K562 (cell line): ENCODE results near the gene PPFIBP2. TPM values are rescaled to one million over a fixed set of nuclear protein-coding genes. Genes with fewer than 3 reads are reported as not detected.

Experiments used
- ATAC-seq: fragments of 200-7000 bp; cut with Tn5 transposase; 3 replicates; pipeline ENCODE4 v1.9.1; 2020; ENCODE audit warnings: moderate library complexity
- BruUV-seq: library from RNA; stranded (reverse); fragments of 400-500 nt; replicated peaks from 2 replicates; lab custom pipeline; 2021; lab: Mats Ljungman, UMichigan
- CTCF ChIA-PET: fragments of 300-600 bp; formaldehyde crosslinking; extraction: SDS; loops from one replicate; lab custom pipeline; 2021; ENCODE audit warnings: low intra/inter-chr PET ratio; lab: Yijun Ruan, JAX
- POLR2A ChIA-PET: fragments of 300-600, 350-650 bp; sonication (Branson Sonifier 250); formaldehyde crosslinking; extraction: SDS; loops from one replicate; lab custom pipeline; 2021; ENCODE audit warnings: antibody characterized with exemption, inconsistent platforms; lab: Yijun Ruan, JAX
- DNase-seq, 4 experiments: peaks; one replicate each; pipeline versions ENCODE4 v3.0.0 to v3.0.0-alpha.2; 2011 to 2018; ENCODE audit warnings: low spot score in 3 of 4, mixed read lengths in 3 of 4; ENCODE audit errors: extremely low read depth in 1 of 4
- FAIRE-seq: peaks from 2 replicates; lab custom pipeline; 2011; peaks lifted over from hg19 to GRCh38; lab: Jason Lieb, UNC
- H2AFZ ChIP-seq: 2 replicates; pipeline ENCODE4 v1.6.0; 2011; ENCODE audit warnings: low read depth, low read length, control low read depth, inconsistent platforms
- H3K27ac ChIP-seq: fragments of 200-600 bp; 3 replicates; pipeline ENCODE4 v1.8.0; 2011; ENCODE audit warnings: low read depth, mild to moderate bottlenecking, control low read depth, inconsistent platforms, low read length, moderate library complexity, mixed read lengths; ENCODE audit errors: extremely low read depth
- H3K27me3 ChIP-seq, 2 experiments: fragments of 300-600 bp in 1 of 2; 2 replicates in 1 of 2; 3 replicates in 1 of 2; pipeline versions ENCODE4 v1.6.0 to v1.8.0; 2011; ENCODE audit warnings: inconsistent platforms in 2 of 2, low read length in 2 of 2, mild to moderate bottlenecking in 1 of 2, mixed read lengths in 1 of 2, moderate library complexity in 1 of 2; ENCODE audit not compliant: control insufficient read depth in 2 of 2, insufficient read depth in 2 of 2
- H3K36me3 ChIP-seq: fragments of 300-600 bp; 3 replicates; pipeline ENCODE4 v1.8.0; 2011; ENCODE audit warnings: mild to moderate bottlenecking, low read length, inconsistent platforms; ENCODE audit not compliant: control insufficient read depth, insufficient read depth
- H3K4me1 ChIP-seq, 2 experiments: fragments of 200-600 bp in 1 of 2; replicated peaks in 1 of 2; 2 replicates in 1 of 2; 3 replicates in 1 of 2; pipeline versions ENCODE4 v1.5.1 to v1.8.0; 2011; ENCODE audit warnings: inconsistent platforms in 2 of 2, low read length in 2 of 2, mild to moderate bottlenecking in 1 of 2, mixed read lengths in 1 of 2, moderate library complexity in 1 of 2; ENCODE audit not compliant: control insufficient read depth in 2 of 2, insufficient read depth in 2 of 2
- H3K4me2 ChIP-seq: 2 replicates; pipeline ENCODE4 v1.6.1; 2011; ENCODE audit warnings: low read length, control low read depth, inconsistent platforms, mixed read lengths; ENCODE audit not compliant: insufficient read depth
- H3K4me3 ChIP-seq: fragments of 200-600 bp; sonication (generic), shearing (Covaris generic); 2 replicates; pipeline ENCODE4 v1.5.1; 2016; ENCODE audit warnings: control low read depth, inconsistent platforms
- H3K79me2 ChIP-seq: fragments of 200-600 bp; 3 replicates; pipeline ENCODE4 v1.8.0; 2011; ENCODE audit warnings: low read length, inconsistent platforms; ENCODE audit not compliant: control insufficient read depth, insufficient read depth
- H3K9ac ChIP-seq, 2 experiments: 2 replicates each; pipeline versions ENCODE4 v1.6.0 to v1.6.1; 2011; ENCODE audit warnings: low read depth in 2 of 2, low read length in 2 of 2, control low read depth in 1 of 2, inconsistent platforms in 1 of 2, mild to moderate bottlenecking in 1 of 2, mixed read lengths in 1 of 2; ENCODE audit not compliant: insufficient read depth in 1 of 2
- H3K9me1 ChIP-seq: one replicate; pipeline ENCODE4 v1.6.0; 2011; ENCODE audit warnings: inconsistent platforms, mild to moderate bottlenecking, low read length, moderate library complexity; ENCODE audit not compliant: control insufficient read depth, insufficient read depth
- H3K9me3 ChIP-seq: replicated peaks from 2 replicates; pipeline ENCODE4 v1.5.1; 2011; ENCODE audit warnings: low read depth, low read length, inconsistent platforms; ENCODE audit not compliant: control insufficient read depth, insufficient read depth
- H4K20me1 ChIP-seq: replicated peaks from 2 replicates; pipeline ENCODE4 v1.6.1; 2011; ENCODE audit warnings: low read length, inconsistent platforms, mixed read lengths; ENCODE audit not compliant: control insufficient read depth, insufficient read depth
- BDP1 ChIP-seq: IDR thresholded peaks from 3 replicates; pipeline ENCODE4 v1.6.1; 2011; ENCODE audit not compliant: insufficient read length, insufficient read depth
- CTCF ChIP-seq, 3 experiments: IDR thresholded peaks in 2 of 3; conservative IDR thresholded peaks in 1 of 3; 2 replicates each; pipeline ENCODE4 v1.5.1; 2011 to 2012; ENCODE audit warnings: low read length in 3 of 3, mild to moderate bottlenecking in 3 of 3, control low read depth in 2 of 3, improper control_type of control experiment in 1 of 3, inconsistent platforms in 1 of 3, low read depth in 1 of 3, mixed read lengths in 1 of 3, moderate library complexity in 1 of 3; ENCODE audit not compliant: insufficient read depth in 2 of 3
- E2F1 ChIP-seq: sonication (generic); formaldehyde crosslinking; IDR thresholded peaks from 2 replicates; pipeline ENCODE4 v1.8.1; 2023; ENCODE audit warnings: mild to moderate bottlenecking, missing genetic modification reagents, moderate library complexity
- FOXJ3 ChIP-seq: sonication (generic); formaldehyde crosslinking; IDR thresholded peaks from 2 replicates; pipeline ENCODE4 v1.4.0; 2020; ENCODE audit warnings: mild to moderate bottlenecking, missing genetic modification reagents
- KAT2B ChIP-seq: IDR thresholded peaks from one replicate; pipeline ENCODE4 v1.6.1; 2012; ENCODE audit warnings: low read depth, mild to moderate bottlenecking, control low read depth, inconsistent platforms, low read length, moderate library complexity
- KDM2B ChIP-seq: fragments of 250-450 bp; sonication (Bioruptor Pico); IDR thresholded peaks from 2 replicates; pipeline ENCODE4 v1.8.0; 2021; ENCODE audit warnings: mild to moderate bottlenecking, moderate library complexity
- LEF1 ChIP-seq: fragments of 450-650 bp; IDR thresholded peaks from 2 replicates; pipeline ENCODE4 v1.6.1; 2016; ENCODE audit warnings: mild to moderate bottlenecking
- MCM2 ChIP-seq: fragments of 450-650 bp; IDR thresholded peaks from 2 replicates; pipeline ENCODE4 v1.6.1; 2017; ENCODE audit warnings: low read depth, mild to moderate bottlenecking
- MTA3 ChIP-seq: fragments of 450-650 bp; formaldehyde crosslinking; IDR thresholded peaks from 2 replicates; pipeline ENCODE4 v1.6.1; 2017; ENCODE audit warnings: mild to moderate bottlenecking, borderline replicate concordance
- NR1H2 ChIP-seq: sonication (generic); formaldehyde crosslinking; IDR thresholded peaks from 2 replicates; pipeline ENCODE4 v1.4.0; 2020; ENCODE audit warnings: mild to moderate bottlenecking, missing genetic modification reagents
- POLR2A ChIP-seq: fragments of 450-650 bp; conservative IDR thresholded peaks from 2 replicates; pipeline ENCODE4 v1.6.1; 2016
- PREB ChIP-seq: sonication (generic); formaldehyde crosslinking; IDR thresholded peaks from 2 replicates; pipeline ENCODE4 v1.8.1; 2023; ENCODE audit warnings: mild to moderate bottlenecking, missing genetic modification reagents
- PTRF ChIP-seq: fragments of 450-650 bp; IDR thresholded peaks from 2 replicates; pipeline ENCODE4 v1.6.1; 2016; ENCODE audit warnings: mild to moderate bottlenecking, missing genetic modification characterization, missing compliant biosample characterization
- PYGO2 ChIP-seq: fragments of 450-650 bp; IDR thresholded peaks from 2 replicates; pipeline ENCODE4 v1.6.1; 2016; ENCODE audit warnings: mild to moderate bottlenecking, missing genetic modification characterization, moderate library complexity, missing compliant biosample characterization
- RFX7 ChIP-seq: fragments of 250-450 bp; sonication (Bioruptor Pico); IDR thresholded peaks from 2 replicates; pipeline ENCODE4 v1.5.1; 2021; ENCODE audit warnings: mild to moderate bottlenecking
- RNF2 ChIP-seq: sonication (generic); IDR thresholded peaks from 2 replicates; pipeline ENCODE4 v1.6.1; 2016
- SIN3A ChIP-seq, 2 experiments: fragments of 150-350 bp in 1 of 2; IDR thresholded peaks; 2 replicates each; pipeline ENCODE4 v1.6.1; 2011 to 2016; ENCODE audit warnings: borderline replicate concordance in 2 of 2, low read depth in 2 of 2, low read length in 2 of 2, mild to moderate bottlenecking in 2 of 2, moderate library complexity in 2 of 2; ENCODE audit not compliant: control insufficient read depth in 1 of 2
- SMAD3 ChIP-seq: fragments of 450-650 bp; formaldehyde crosslinking; conservative IDR thresholded peaks from 2 replicates; pipeline ENCODE4 v1.4.0; 2020; ENCODE audit warnings: mild to moderate bottlenecking
- SUPT5H ChIP-seq: fragments of 450-650 bp; IDR thresholded peaks from 2 replicates; pipeline ENCODE4 v1.6.1; 2016
- USF2 ChIP-seq: sonication (generic); formaldehyde crosslinking; IDR thresholded peaks from 2 replicates; pipeline ENCODE4 v1.5.0; 2020; ENCODE audit warnings: missing genetic modification reagents
- WGBS: fragments of 100-300 bp; shearing (Covaris generic); methylation state at CpG from one replicate; pipeline ENCODE4 v1.1.6; 2016; ENCODE audit warnings: low coverage, mixed read lengths; ENCODE audit not compliant: insufficient coverage; ENCODE audit errors: missing lambda C conversion rate; 5-methylcytosine and 5-hydroxymethylcytosine counted together
- in situ Hi-C: fragments of 300-500 bp; cut with MboI; formaldehyde crosslinking; loops from 4 replicates; pipeline ENCODE4 v1.15.0; 2018; ENCODE audit warnings: inconsistent platforms, mixed read lengths
- intact Hi-C: fragments of 100-400 bp; cut with micrococcal nuclease; formaldehyde crosslinking; loops from 2 replicates; pipeline ENCODE4 v1.14.2; 2022
- polyA plus RNA-seq, 8 experiments: library from polyadenylated mRNA; depleted of rRNA in 4 of 8; stranded (reverse) in 5 of 8; unstranded in 3 of 8; fragments of >200 nt; fragmentation: Nextera tagmentation in 2 of 8; fragmentation: Illumina TruSeq in 1 of 8; extraction: Ambion mirVana in 2 of 8; extraction: Trizol in 1 of 8; gene quantifications; 2 replicates each; pipeline versions ENCODE4 v1.2.1 to v1.2.3, GENCODE V29; 2011 to 2014; ENCODE audit warnings: inconsistent platforms in 1 of 8, missing spikeins in 1 of 8
- total RNA-seq, 7 experiments: library from RNA; depleted of rRNA in 6 of 7; stranded (reverse); fragments of >200 nt in 6 of 7; fragmentation: Illumina TruSeq in 2 of 7; extraction: Trizol in 2 of 7; gene quantifications; 2 replicates each; pipeline versions ENCODE4 v1.2.1 to v1.2.3, GENCODE V29; 2011 to 2021; ENCODE audit warnings: low replicate concordance in 1 of 7

The PPFIBP2 gene
- total and polyA plus RNA-seq, 9 of the 15 experiments (the other 6 are each of a cell fraction or from before 2014, with no cell fraction given) = 0.18 to 3.4 (median 1.2) TPM

GRCh38 chr11:7642747-7643146 is 128.9 kb downstream of the PPFIBP2 start:
- ChIA-PET POLR2A (interaction anchor here (0.8 to 1.0 kb wide), 2 partner anchors 18 to 71 kb away, joined by 3 read pairs; no protein-coding TSS in a partner anchor), CTCF (no interaction called here)
- Histone ChIP-seq H3K36me3 (no peaks in the 10 kb centered on the region), H3K4me1 (no peaks in the 10 kb centered on the region; a peak in 1 of 5 replicates), H3K4me2 (no peak overlapping the region), H3K27me3 (peaks cover 0 to 37% of the 10 kb centered on the region in 2 experiments; a peak in 3 of 5 replicates), H3K4me3 (no peak overlapping the region), H2AFZ (no peak overlapping the region), H3K9me3 (no peaks in the 10 kb centered on the region), H3K9ac (no peak overlapping the region), H3K27ac (no peak overlapping the region), H3K79me2 (no peaks in the 10 kb centered on the region), H3K9me1 (no peaks in the 10 kb centered on the region), H4K20me1 (no peaks in the 10 kb centered on the region)
- intact Hi-C loops (no loop called here), in situ Hi-C loops (no loop called here)
- TF ChIP-seq SIN3A (IDR thresholded peaks at IDR 0.05; ENCODE audit: borderline replicate concordance in 2 of 2, control insufficient read depth in 1 of 2, low read depth in 2 of 2, low read length in 2 of 2) = no peak
- no peak for TF ChIP-seq USF2 (CRISPR knock-in tag)
- TF ChIP-seq SUPT5H = no peak
- TF ChIP-seq PYGO2 (tag) = no peak
- TF ChIP-seq NR1H2 (CRISPR knock-in tag) = no peak
- no peak for TF ChIP-seq MCM2
- no peak for TF ChIP-seq PREB
- no peak for TF ChIP-seq RNF2
- no peak for TF ChIP-seq POLR2A
- TF ChIP-seq KAT2B = no peak
- no peak for TF ChIP-seq KDM2B (CRISPR knock-in tag)
- no peak for TF ChIP-seq SMAD3 (CRISPR knock-in tag)
- TF ChIP-seq LEF1 = no peak
- no peak for TF ChIP-seq BDP1
- no peak for TF ChIP-seq CTCF (IDR thresholded peaks at IDR 0.05 in 2 of 3, conservative IDR thresholded peaks at IDR 0.05 in 1 of 3; ENCODE audit: insufficient read depth in 2 of 3, low read depth in 1 of 3, low read length in 3 of 3)
- no peak for TF ChIP-seq E2F1 (CRISPR knock-in tag)
- TF ChIP-seq FOXJ3 (CRISPR knock-in tag) = no peak
- no peak for TF ChIP-seq RFX7
- TF ChIP-seq MTA3 = no peak
- TF ChIP-seq PTRF (tag) = no peak
- no peak for FAIRE-seq
- BruUV-seq = no TSS peak
- ATAC-seq = no peak
- 11% methylated on average over 4 of the region's 4 CpGs for WGBS
- DNase-seq = no peak
